CD4-positive, alpha-beta T cell treated with Interleukin-4 for 4 hours (primary cell): Measurements from ENCODE around the gene ROPN1B.
"Not testable (repeated sequence)": the region's sequence is repeated elsewhere in the genome, so short reads cannot be mapped to it uniquely, and the experiment has no call there.

Experiments used
- DNase-seq: peaks from one replicate; pipeline ENCODE4 v3.0.0-alpha.2; 2020

The ROPN1B gene

GRCh38 chr3:125968701-125969592 is at the start of gene ROPN1B:
ROPN1B (plus strand) TSS chr3:125969178; CDS start chr3:125972055, 2,877 bp downstream.
- not testable (repeated sequence) for DNase-seq

- DNase-seq, result not testable (repeated sequence)
Measured at GRCh38 chr3:125920191-125920590, 48.8 kb upstream of the ROPN1B start.

- DNase-seq, result not testable (repeated sequence)
Measured at GRCh38 chr3:125920751-125921279, 48.2 kb upstream of the ROPN1B start.

- DNase-seq, result peak; percentile 39
Measured at GRCh38 chr3:125921712-125922111, 47.3 kb upstream of the ROPN1B start.

DNA sequence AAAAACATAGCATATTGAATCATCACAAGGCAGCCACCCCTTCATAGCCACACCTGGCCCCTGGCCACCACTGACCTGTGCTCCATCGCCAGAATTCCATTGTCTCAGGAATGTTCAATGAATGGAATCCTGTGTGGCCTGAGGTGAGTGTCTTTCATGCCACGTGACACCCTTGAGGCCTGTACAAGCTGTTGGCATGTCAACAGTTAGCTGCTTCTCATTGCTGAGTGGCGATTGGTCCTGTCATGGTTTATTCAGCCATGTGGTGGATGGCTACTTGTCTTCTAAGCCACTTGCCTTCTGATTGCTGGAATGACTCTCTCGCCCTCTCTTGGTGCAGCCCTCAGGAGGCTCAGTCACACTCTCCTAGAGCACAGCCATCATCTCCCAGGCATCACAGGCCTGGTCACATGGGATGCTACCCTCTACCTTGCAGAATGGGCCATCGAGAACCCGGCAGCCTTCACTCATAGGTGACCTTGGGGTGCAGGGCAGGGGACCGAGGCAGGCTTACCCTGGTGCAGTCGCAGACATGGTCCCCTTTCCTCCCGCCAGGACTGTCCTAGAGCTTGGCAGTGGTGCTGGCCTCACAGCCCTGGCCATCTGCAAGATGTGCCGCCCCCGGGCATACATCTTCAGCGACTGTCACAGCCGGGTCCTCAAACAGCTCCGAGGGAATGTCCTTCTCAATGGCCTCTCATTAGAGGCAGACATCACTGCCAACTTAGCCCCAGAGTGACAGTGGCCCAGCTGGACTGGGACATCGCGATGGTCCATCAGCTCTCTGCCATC is 45.5 kb upstream of the ROPN1B start:
- not testable (repeated sequence) for DNase-seq

DNA sequence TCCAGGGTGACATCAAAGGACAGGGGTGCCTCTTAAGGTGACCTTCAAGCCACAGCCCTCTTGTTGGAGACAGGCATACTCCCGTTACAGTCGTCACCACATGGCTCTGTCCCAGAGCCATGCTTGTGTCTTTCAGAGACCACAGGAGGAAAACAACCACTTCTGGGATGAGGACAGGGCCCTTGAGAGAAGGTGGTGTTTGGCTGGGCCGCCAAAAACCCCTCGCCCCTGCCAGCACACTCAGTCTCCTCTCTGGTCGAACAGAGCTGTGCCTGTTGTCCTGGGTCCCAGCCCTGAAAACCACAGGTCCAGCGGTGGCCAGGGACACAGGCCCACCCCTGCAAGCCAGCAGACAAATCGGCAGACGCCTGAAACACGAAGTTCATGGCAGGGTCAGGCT is 44.7 kb upstream of the ROPN1B start:
- not testable (repeated sequence) for DNase-seq

- DNase-seq, result not testable (repeated sequence)
Measured at GRCh38 chr3:125925727-125926126, 43.3 kb upstream of the ROPN1B start.

GRCh38 chr3:125928771-125929545 is 40.0 kb upstream of the ROPN1B start:
- peak; percentile 60 for DNase-seq

DNA sequence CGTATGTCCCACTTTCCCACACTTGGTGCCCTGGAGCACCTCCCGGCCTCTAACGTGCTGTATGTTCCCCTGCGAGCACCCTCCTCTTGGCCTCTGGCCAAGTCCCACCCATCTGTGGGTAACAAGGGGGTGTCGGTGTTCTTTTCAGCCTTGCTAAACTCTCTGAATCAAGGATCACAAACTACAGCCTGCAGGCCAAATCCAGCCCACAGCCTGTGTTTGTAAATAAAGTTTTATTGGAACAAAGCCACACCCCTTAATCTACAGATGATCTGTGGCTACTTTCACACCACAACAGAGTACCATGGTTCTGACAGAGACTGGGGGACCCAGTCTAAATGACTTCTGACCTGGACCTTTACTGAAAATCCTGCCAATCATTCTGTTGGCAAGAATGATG is 39.2 kb upstream of the ROPN1B start:
- DNase-seq, result not testable (repeated sequence)

DNA sequence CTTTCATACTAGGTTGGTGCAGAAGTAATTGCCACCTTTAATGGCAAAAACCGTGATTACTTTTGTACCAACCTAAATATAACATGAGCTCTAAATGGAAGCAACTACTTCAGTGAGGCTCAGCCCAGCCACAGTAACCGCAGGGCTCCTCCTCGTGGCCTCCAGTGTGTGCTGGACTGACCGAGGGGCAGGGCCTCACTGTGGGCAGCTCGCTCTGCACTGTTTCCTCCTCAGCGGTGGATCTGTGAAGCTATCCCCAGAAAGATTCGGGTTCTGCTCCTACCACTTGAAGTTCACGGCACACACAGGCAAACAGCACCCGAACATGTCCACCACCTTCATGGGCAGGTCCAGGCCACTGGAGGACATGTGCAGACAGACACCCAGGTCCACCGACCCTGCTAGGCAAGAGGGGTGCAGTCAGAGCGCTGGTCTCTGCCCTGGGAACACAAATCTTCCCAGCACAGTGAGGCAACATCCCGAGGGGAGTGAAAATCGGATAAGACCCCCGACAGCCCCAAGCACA is 37.6 kb upstream of the ROPN1B start:
- not testable (repeated sequence) for DNase-seq

DNA sequence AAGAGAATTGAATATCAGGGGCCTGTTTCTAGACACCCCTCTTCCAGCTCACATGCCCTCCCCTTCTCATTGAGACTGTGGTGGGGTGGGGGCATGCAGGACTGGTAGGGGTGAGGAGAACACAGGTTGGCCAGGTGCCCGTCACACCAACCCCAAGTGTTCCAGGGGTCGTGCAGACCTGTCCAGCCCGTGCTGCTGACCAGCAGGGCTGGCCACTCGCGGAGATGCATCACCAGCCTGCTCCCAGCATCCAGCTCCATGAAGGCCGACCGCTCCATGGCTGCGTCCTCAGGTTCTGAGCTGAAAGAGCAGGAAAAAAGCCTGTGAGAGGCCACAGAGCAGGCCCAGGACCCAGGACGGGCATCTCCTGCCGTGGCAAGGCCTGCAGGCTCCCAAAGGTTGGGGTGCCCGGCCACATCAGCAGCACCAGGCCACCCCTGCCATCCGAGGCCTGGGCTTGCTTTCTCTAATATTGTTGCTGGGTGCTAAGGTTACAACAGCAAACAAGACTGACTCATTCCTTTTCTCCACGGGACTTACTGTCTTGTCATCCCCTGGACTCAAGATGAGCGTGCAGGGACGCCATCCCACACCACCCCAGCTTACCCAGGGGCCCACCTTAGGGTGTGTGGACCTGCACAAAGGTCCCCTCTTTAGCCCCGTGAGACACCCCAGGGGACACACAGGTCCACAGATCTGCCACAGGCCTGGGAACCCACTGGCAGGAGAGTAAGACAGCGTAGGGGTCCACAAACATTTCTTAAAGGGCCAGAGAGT is 35.4 kb upstream of the ROPN1B start:
- not testable (repeated sequence) for DNase-seq

GRCh38 chr3:125935252-125935874 is 33.6 kb upstream of the ROPN1B start:
- DNase-seq, result not testable (repeated sequence)

GRCh38 chr3:125936210-125936815 is 32.7 kb upstream of the ROPN1B start:
- not testable (repeated sequence) for DNase-seq

- DNase-seq, result not testable (repeated sequence)
Measured at GRCh38 chr3:125936891-125937290, 32.1 kb upstream of the ROPN1B start.

- not testable (repeated sequence) for DNase-seq
Measured at GRCh38 chr3:125947806-125948205, 21.2 kb upstream of the ROPN1B start.

DNA sequence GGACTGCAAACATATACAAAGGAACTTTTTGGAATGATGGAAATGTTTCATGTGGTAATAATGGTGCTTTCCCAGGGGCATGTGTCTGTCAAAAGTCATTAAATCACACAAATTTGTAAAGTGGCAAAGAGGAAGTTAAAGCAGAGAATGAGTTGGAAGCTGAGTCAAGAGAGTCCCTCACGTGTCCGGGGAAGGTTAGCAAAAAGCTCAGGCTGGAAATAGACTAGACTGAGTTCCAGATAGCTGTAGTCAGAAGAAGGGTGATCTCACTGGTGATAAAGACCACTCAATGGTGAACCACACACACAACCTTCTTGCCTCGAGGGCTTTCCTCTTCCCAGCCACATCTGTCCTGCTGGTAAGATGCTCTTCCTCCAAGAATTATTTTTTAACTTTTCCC is 20.1 kb upstream of the ROPN1B start:
- not testable (repeated sequence) for DNase-seq

DNA sequence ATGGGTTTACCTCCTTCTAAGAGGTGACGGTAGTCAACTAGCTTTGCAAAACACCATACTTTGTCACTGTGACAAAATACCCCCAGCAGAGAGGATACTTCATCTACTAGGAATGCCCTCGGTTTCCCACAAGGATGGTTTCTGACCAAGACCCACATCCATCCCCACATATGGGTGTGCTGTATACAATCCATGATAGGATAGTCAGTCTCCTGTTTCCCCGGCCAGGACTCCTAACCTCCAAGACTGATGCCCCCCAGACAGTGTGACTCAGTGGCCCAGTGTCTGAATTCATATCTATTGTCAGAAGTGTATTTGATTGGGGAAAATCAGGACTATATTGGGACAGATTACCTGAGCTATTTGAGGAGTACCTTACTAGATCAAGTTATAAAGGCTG is 17.8 kb upstream of the ROPN1B start:
- not testable (repeated sequence) for DNase-seq

DNA sequence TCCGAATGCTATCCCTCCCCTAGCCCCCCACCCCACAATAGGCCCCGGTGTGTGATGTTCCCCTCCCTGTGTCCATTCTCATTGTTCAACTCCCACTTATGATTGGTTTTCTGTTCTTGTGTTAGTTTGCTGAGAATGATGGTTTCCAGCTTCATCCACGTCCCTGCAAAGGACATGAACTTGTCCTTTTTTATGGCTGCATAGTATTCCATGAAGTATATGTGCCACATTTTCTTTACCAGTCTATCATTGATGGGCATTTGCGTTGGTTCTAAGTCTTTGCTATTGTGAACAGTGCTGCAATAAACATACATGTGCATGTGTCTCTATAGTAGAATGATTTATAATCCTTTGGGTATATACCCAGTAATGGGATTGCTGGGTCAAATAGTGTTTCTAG is 12.0 kb upstream of the ROPN1B start:
- DNase-seq, result not testable (repeated sequence)

GRCh38 chr3:125957674-125958510 is 11.1 kb upstream of the ROPN1B start:
- no peak for DNase-seq
